ENCODE measurements around the gene DNAH5. TPM values are rescaled to one million over a fixed set of nuclear protein-coding genes. Genes with fewer than 3 reads are reported as not detected.

Gene DNAH5
- polyA plus RNA-seq, 1 experiment = 1.1 TPM

DNA sequence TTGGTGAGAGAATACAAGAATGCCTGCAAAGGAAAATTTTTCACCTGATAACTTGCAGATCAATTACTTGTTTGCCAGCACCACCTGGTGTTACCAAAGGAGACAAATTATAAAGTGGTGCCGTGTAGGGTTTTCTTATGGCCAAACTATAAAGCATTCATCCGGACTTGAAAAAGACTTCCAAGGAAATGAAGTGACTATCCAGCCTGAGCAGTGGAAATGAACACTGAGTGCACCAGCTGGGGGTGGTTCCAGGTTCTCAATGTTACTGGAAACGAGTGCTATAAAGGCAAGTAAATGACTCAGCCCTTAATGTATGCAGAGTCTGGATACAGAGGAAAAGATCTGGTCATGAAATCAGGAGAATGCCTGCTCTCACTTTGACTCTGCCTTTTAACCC, 113.1 kb downstream of the DNAH5 start:
- ChIA-PET CTCF (no interaction called here), POLR2A (no interaction called here)
- Histone ChIP-seq H3K27me3 (ENCODE audit: control insufficient read depth, insufficient read depth, low read length) (no peaks in the 10 kb centered on the region), H3K4me3 (ENCODE audit: low read depth, low read length) (no peak overlapping the region), H3K36me3 (ENCODE audit: control insufficient read depth, insufficient read depth, low read length) (no peaks in the 10 kb centered on the region)
- TF ChIP-seq, protein P1, sequence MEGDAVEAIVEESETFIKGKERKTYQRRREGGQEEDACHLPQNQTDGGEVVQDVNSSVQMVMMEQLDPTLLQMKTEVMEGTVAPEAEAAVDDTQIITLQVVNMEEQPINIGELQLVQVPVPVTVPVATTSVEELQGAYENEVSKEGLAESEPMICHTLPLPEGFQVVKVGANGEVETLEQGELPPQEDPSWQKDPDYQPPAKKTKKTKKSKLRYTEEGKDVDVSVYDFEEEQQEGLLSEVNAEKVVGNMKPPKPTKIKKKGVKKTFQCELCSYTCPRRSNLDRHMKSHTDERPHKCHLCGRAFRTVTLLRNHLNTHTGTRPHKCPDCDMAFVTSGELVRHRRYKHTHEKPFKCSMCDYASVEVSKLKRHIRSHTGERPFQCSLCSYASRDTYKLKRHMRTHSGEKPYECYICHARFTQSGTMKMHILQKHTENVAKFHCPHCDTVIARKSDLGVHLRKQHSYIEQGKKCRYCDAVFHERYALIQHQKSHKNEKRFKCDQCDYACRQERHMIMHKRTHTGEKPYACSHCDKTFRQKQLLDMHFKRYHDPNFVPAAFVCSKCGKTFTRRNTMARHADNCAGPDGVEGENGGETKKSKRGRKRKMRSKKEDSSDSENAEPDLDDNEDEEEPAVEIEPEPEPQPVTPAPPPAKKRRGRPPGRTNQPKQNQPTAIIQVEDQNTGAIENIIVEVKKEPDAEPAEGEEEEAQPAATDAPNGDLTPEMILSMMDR (IDR thresholded peaks at IDR 0.05; ENCODE audit: insufficient read depth, low read depth, low read length) = no peak
- DNase-seq (ENCODE audit: low read depth) = no peak

DNA sequence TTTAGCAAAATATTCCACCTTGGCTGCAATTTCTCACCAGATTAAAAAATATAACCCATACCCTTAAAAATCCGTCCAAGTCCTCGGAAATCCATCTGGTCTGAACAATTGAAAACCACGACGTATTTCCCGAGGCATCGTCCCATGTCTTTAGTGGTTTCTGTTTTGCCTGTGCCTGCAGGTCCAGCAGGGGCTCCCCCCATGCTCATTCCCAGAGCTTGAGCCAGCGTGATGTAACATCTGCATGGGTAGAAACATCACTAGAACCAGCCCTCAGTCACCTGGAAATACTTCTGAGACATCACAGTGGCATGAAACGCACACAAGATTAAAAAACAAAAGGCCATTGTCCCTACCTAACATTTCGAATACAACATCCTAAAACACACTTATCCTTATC, 114.0 kb downstream of the DNAH5 start:
- no peak overlapping the region for H3K4me3 ChIP-seq (ENCODE audit: low read depth, low read length)
- ChIA-PET POLR2A (no interaction called here), CTCF (no interaction called here)
- H3K36me3 ChIP-seq (ENCODE audit: control insufficient read depth, insufficient read depth, low read length) = no peaks in the 10 kb centered on the region
- TF ChIP-seq, protein P1 (IDR thresholded peaks at IDR 0.05; ENCODE audit: insufficient read depth, low read depth, low read length) = no peak
- DNase-seq (ENCODE audit: low read depth) = no peak
- no peaks in the 10 kb centered on the region for H3K27me3 ChIP-seq (ENCODE audit: control insufficient read depth, insufficient read depth, low read length)

DNA sequence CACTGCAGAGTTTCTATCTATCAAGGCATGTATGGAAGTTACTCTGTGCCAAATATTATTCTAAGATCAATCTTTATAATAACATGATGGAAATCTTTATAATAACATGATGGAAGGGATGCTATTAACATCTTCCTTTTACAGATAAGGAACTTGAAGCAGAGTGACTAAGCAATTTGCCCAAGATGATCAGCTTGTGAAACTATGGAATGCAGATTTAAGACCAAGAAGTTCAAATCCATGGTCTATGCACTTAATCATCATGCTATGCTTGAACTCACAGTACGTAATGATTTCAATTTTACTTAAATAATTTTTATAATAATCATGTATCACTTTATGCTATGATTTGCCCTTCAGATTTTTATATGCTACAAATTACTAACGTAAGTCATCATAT, 123.1 kb downstream of the DNAH5 start:
- POLR2A ChIA-PET = no interaction called here

DNA sequence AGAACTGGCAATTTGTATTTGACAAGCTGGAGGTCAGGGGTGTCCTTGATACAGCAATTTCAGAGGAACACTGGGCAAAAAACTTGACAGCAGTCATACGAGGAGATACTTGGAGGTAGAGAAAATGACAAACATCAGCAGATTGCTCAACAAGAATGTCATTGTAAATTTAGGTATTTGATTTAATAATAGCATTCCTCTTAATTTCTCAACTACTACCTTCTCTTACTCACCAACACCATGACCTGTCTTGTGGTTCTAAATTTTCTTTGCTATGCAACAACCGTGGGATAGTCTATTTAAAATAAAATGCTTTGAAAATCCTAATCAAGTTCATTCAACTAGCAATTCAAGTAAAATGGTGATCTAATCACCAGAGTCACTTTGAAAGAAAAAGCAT, 128.4 kb downstream of the DNAH5 start:
- no peak for DNase-seq (ENCODE audit: low read depth)
- POLR2A ChIA-PET = no interaction called here

More for the DNA sequence above, 123.1 kb downstream of the DNAH5 start:
- H3K4me3 ChIP-seq (ENCODE audit: low read depth, low read length) = no peak overlapping the region
- TF ChIP-seq, protein P1 (IDR thresholded peaks at IDR 0.05; ENCODE audit: insufficient read depth, low read depth, low read length) = no peak
- H3K27me3 ChIP-seq (ENCODE audit: control insufficient read depth, insufficient read depth, low read length) = no peaks in the 10 kb centered on the region
- no peak for DNase-seq (ENCODE audit: low read depth)
- H3K36me3 ChIP-seq (ENCODE audit: control insufficient read depth, insufficient read depth, low read length) = no peaks in the 10 kb centered on the region
- CTCF ChIA-PET = no interaction called here

DNA sequence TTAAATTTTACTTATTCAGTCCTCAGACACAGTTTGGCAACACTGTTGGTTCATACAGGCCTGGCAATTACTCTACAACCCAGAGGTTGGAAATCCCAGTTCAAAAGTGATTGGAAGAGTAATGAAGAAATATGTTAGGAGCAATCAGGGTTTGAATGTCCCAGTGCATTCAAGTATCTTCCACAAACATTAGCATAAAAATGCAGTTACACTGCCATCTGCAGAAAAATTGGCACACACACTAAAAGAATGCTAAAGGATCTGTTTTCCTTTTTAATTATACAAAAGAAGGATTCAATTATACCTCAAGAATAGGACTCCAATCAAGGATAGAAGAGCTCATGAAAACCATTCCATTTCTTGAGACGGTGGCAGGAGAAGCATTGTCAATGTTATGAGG, 130.2 kb downstream of the DNAH5 start:
- Histone ChIP-seq H3K4me3 (ENCODE audit: low read depth, low read length) (no peak overlapping the region), H3K36me3 (ENCODE audit: control insufficient read depth, insufficient read depth, low read length) (no peaks in the 10 kb centered on the region), H3K27me3 (ENCODE audit: control insufficient read depth, insufficient read depth, low read length) (no peaks in the 10 kb centered on the region)
- ChIA-PET CTCF (interaction anchor here (0.8 kb wide), 1 partner anchor 11 kb away, joined by 3 read pairs; no protein-coding TSS in a partner anchor), POLR2A (no interaction called here)
- no peak for DNase-seq (ENCODE audit: low read depth)
- TF ChIP-seq, protein P1 (IDR thresholded peaks at IDR 0.05; ENCODE audit: insufficient read depth, low read depth, low read length) = 0 out of 2 replicates have a peak, but pooled peaks have one; percentile 9

More for the DNA sequence above, 128.4 kb downstream of the DNAH5 start:
- no peaks in the 10 kb centered on the region for H3K36me3 ChIP-seq (ENCODE audit: control insufficient read depth, insufficient read depth, low read length)
- CTCF ChIA-PET = no interaction called here
- TF ChIP-seq, protein P1 (IDR thresholded peaks at IDR 0.05; ENCODE audit: insufficient read depth, low read depth, low read length) = no peak
- H3K27me3 ChIP-seq (ENCODE audit: control insufficient read depth, insufficient read depth, low read length) = no peaks in the 10 kb centered on the region
- H3K4me3 ChIP-seq (ENCODE audit: low read depth, low read length) = no peak overlapping the region

Data from BJ (cell line).